GM19035 (cell line): ENCODE results near the gene EIF3A.
"Not testable (repeated sequence)": the region's sequence is repeated elsewhere in the genome, so short reads cannot be mapped to it uniquely, and the experiment has no call there.

ENCODE experiments used
- ATAC-seq: cut with Tn5 transposase; IDR thresholded peaks from one replicate; pipeline ENCODE4 v1.9.1; 2021; ENCODE audit not compliant: unreplicated experiment

The EIF3A gene

GRCh38 chr10:119100434-119101238 lies 20.0 kb upstream of the EIF3A start:
- no peak for ATAC-seq

- ATAC-seq, result no peak
Observed at GRCh38 chr10:119098576-119098975, 18.0 kb upstream of the EIF3A start.

- ATAC-seq, result not testable (repeated sequence)
Observed at GRCh38 chr10:119096641-119097415, 16.2 kb upstream of the EIF3A start.

- no peak for ATAC-seq
Observed at GRCh38 chr10:119095640-119096039, 15.0 kb upstream of the EIF3A start.

- ATAC-seq, result no peak
Observed at GRCh38 chr10:119090968-119091367, 10.4 kb upstream of the EIF3A start.

GRCh38 chr10:119090026-119090795 lies 9.6 kb upstream of the EIF3A start:
- no peak for ATAC-seq

- ATAC-seq, result no peak
Observed at GRCh38 chr10:119087271-119087882, 6.8 kb upstream of the EIF3A start.

- ATAC-seq, result no peak
Observed at GRCh38 chr10:119084896-119085295, 4.3 kb upstream of the EIF3A start.

GRCh38 chr10:119079599-119080520 lies 757 bp downstream of the EIF3A start:
- peak; percentile 63 for ATAC-seq

- ATAC-seq, result no peak
Observed at GRCh38 chr10:119078422-119079179, 2.0 kb downstream of the EIF3A start.

- ATAC-seq, result no peak
Observed at GRCh38 chr10:119073584-119073983, 7.0 kb downstream of the EIF3A start.

GRCh38 chr10:119070395-119071165 lies 10.0 kb downstream of the EIF3A start:
- no peak for ATAC-seq

GRCh38 chr10:119061926-119062325 lies 18.7 kb downstream of the EIF3A start:
- no peak for ATAC-seq

GRCh38 chr10:119061352-119061751 lies 19.3 kb downstream of the EIF3A start:
- no peak for ATAC-seq

- no peak for ATAC-seq
Observed at GRCh38 chr10:119060107-119060506, 20.5 kb downstream of the EIF3A start.

- ATAC-seq, result no peak
Observed at GRCh38 chr10:119059557-119059956, 21.1 kb downstream of the EIF3A start.

- ATAC-seq, result no peak
Observed at GRCh38 chr10:119058010-119058409, 22.6 kb downstream of the EIF3A start.

GRCh38 chr10:119055472-119055871 lies 25.1 kb downstream of the EIF3A start:
- no peak for ATAC-seq
